RWPE1 (cell line): ENCODE results near the gene DNAH14.
"Not testable (repeated sequence)": the region's sequence is repeated elsewhere in the genome, so short reads cannot be mapped to it uniquely, and the experiment has no call there.

Source experiments
- CTCF ChIA-PET: fragments of 350-600 bp; sonication (Branson Sonifier 250); formaldehyde crosslinking; extraction: SDS; loops from one replicate; lab custom pipeline; 2021; lab: Yijun Ruan, JAX
- POLR2A ChIA-PET: fragments of 400-600 bp; formaldehyde crosslinking; extraction: SDS; loops from one replicate; lab custom pipeline; 2020; ENCODE audit warnings: antibody characterized with exemption; ENCODE audit not compliant: low non-redundant PET; lab: Yijun Ruan, JAX
- DNase-seq: peaks from one replicate; pipeline ENCODE4 v3.0.0; 2012; ENCODE audit warnings: low spot score
- H3K27ac ChIP-seq: fragments of 450-650 bp; 2 replicates; pipeline ENCODE4 v1.5.1; 2017
- CTCF ChIP-seq: fragments of 450-650 bp; conservative IDR thresholded peaks from 2 replicates; pipeline ENCODE4 v1.5.1; 2017; ENCODE audit warnings: low read depth, mild to moderate bottlenecking

DNAH14 gene

GRCh38 chr1:225155555-225155954 lies 226.1 kb downstream of the DNAH14 start:
- TF ChIP-seq CTCF = no peak
- CTCF ChIA-PET = no interaction called here
- no peak for DNase-seq

GRCh38 chr1:225156254-225156653 lies 226.8 kb downstream of the DNAH14 start:
- POLR2A ChIA-PET = no interaction called here
- DNase-seq = no peak
- CTCF ChIA-PET = interaction anchor here (0.7 kb wide), 1 partner anchor 17 kb away, joined by 3 read pairs; no protein-coding TSS in a partner anchor
- no peak overlapping the region for H3K27ac ChIP-seq
- TF ChIP-seq CTCF = no peak

More at GRCh38 chr1:225155555-225155954, 226.1 kb downstream of the DNAH14 start:
- H3K27ac ChIP-seq = no peak overlapping the region
- POLR2A ChIA-PET = no interaction called here

DNA sequence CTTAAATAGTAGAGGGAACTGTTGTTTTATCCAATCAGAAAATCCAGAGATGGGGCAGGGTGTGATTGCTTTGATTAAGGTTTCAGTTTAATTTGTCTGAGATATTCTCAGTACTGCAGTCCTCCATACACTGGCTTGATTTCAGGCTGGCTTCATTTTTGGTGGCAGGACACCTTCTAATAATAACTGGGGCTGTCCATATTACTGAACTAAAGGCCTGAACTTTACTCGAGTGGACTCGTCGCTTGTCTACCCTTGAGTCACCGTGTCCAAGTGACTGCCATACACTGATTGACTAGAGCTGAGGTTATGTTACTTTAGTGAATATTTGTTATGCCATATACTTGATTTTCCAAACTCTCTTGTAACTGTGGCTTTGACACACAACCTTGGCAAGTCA lies 228.8 kb downstream of the DNAH14 start:
- ChIA-PET POLR2A (no interaction called here), CTCF (interaction anchor here (0.7 kb wide), 2 partner anchors 16 to 26 kb away, joined by 3 to 4 read pairs; no protein-coding TSS in a partner anchor)
- H3K27ac ChIP-seq = no peak overlapping the region
- no peak for TF ChIP-seq CTCF
- DNase-seq = no peak

GRCh38 chr1:225159793-225160192 lies 230.3 kb downstream of the DNAH14 start:
- CTCF ChIA-PET = interaction anchor here (1.1 kb wide), 1 partner anchor 13 kb away, joined by 3 read pairs; no protein-coding TSS in a partner anchor
- POLR2A ChIA-PET = no interaction called here
- DNase-seq = no peak
- H3K27ac ChIP-seq = no peak overlapping the region
- TF ChIP-seq CTCF = no peak

- CTCF ChIA-PET = interaction anchor here (0.6 kb wide), 1 partner anchor 1974 kb away, joined by 4 read pairs; no protein-coding TSS in a partner anchor
- POLR2A ChIA-PET, DNase-seq, H3K27ac ChIP-seq: not testable (repeated sequence)
Measured at GRCh38 chr1:225177409-225177808, 247.9 kb downstream of the DNAH14 start.

GRCh38 chr1:225179686-225180085 lies 250.2 kb downstream of the DNAH14 start:
- CTCF ChIA-PET = no interaction called here
- no peak for TF ChIP-seq CTCF
- POLR2A ChIA-PET = no interaction called here
- DNase-seq = no peak
- H3K27ac ChIP-seq = no peak overlapping the region

DNA sequence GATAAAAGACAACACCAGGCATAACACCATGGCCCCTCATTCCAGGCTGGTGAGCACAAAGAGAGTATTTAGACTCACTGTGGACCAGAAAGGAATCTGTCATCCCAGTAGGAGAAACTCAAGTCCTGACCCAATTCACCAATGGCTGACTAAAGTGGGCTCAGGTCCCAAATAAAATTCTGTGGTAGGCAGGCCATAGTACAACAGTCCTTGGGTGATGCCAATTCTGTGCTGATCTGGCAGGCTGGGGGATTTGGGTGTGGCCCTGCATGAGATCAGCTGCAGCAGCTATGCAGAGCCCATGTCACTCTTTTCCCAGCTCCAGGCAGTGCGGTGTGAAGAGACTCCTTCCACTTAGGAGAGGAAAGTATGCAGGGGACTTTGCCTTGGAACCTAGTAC lies 253.2 kb downstream of the DNAH14 start:
- ChIA-PET CTCF (no interaction called here), POLR2A (no interaction called here)
- H3K27ac ChIP-seq = no peak overlapping the region
- TF ChIP-seq CTCF = no peak
- DNase-seq = no peak
